Cardiac muscle cell (in vitro differentiated cells and primary cell): ENCODE measurements around the gene SLC2A1. TPM values are rescaled to one million over a fixed set of nuclear protein-coding genes. Genes with fewer than 3 reads are reported as not detected.

Experiments used
- DNase-seq, 2 donors: peaks; one replicate each; pipeline versions ENCODE4 v3.0.0 to v3.0.0-alpha.2; 2010 to 2017; ENCODE audit warnings: low read depth in 1 of 2, low spot score in 1 of 2
- H3K27ac ChIP-seq: fragments of 200-600 bp; sonication (generic); 2 replicates; pipeline ENCODE4 v1.5.1; 2016
- H3K27me3 ChIP-seq: fragments of 200-600 bp; sonication (generic); 2 replicates; pipeline ENCODE4 v1.6.0; 2016; ENCODE audit warnings: control low read depth
- H3K36me3 ChIP-seq: fragments of 200-600 bp; sonication (generic); 2 replicates; pipeline ENCODE4 v1.5.1; 2016; ENCODE audit warnings: control low read depth
- H3K4me1 ChIP-seq: fragments of 200-600 bp; sonication (generic); 2 replicates; pipeline ENCODE4 v1.8.1; 2017; ENCODE audit warnings: low read depth, mild to moderate bottlenecking, mixed run types
- H3K4me3 ChIP-seq: fragments of 200-600 bp; sonication (generic); 2 replicates; pipeline ENCODE4 v1.5.1; 2016; ENCODE audit warnings: mild to moderate bottlenecking
- H3K9me3 ChIP-seq: fragments of 200-600 bp; sonication (generic); 2 replicates; pipeline ENCODE4 v1.5.1; 2017; ENCODE audit warnings: low read depth, mild to moderate bottlenecking, control low read depth
- polyA plus RNA-seq: library from polyadenylated mRNA; unstranded; fragments of >200 nt; fragmentation: Nextera tagmentation; extraction: Ambion mirVana; gene quantifications from 2 replicates; pipeline ENCODE4 v1.2.1, GENCODE V29; 2016
- total RNA-seq: library from RNA; depleted of rRNA; stranded (reverse); fragments of >200 nt; gene quantifications from 2 replicates; pipeline ENCODE4 v1.2.3, GENCODE V29; 2016
- TF ChIP-seq, protein P1 (sequence below): IDR thresholded peaks from 2 replicates; pipeline ENCODE4 v1.5.1; 2012; ENCODE audit warnings: low read depth, mild to moderate bottlenecking, low read length

Gene SLC2A1
- total and polyA plus RNA-seq, 2 experiments from 2014 or later, result 243 to 714 TPM

DNA sequence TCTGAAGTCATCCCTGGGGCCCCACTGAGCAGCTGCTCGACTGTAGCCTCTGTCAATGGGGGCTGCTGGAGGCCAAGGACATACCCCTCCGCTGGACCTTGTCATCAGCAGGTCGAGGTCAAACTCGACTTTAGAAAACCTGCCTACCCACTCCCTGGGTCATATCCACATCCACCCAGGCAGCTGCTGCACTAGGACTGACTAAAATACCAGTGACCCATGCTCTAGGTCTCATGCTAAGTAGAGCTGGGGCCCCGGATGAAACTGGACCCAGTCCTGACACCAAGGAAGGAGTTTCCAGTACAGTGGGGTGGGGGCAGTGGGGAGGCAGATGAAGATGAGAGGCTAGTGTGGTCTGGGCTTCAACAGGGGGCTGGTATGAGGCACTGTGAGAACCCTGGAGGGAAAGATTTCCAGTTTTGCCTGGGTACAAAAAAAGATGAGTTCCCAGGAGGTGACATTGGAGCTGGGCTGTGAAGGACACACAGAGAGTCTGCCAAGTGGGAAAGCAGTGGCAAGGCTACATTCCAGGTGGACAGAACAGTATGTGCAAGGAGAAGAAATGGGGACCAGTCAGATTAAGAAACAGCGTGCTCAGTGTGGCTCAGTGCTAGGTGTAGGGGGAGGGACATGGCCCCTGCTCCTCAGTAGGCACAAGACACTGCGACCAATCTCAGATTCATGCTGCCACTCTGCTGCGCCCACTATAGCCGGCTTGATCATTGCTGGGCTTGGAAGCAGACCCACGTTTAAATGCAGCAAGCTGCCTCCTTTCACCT lies 12.4 kb downstream of the SLC2A1 start:
- peaks cover 19% of the 10 kb centered on the region for H3K36me3 ChIP-seq
- H3K4me3 ChIP-seq, result no peak overlapping the region
- H3K4me1 ChIP-seq, result peaks cover 44% of the 10 kb centered on the region
- H3K27ac ChIP-seq, result peak overlapping the region; percentile 36
- TF ChIP-seq, protein P1, sequence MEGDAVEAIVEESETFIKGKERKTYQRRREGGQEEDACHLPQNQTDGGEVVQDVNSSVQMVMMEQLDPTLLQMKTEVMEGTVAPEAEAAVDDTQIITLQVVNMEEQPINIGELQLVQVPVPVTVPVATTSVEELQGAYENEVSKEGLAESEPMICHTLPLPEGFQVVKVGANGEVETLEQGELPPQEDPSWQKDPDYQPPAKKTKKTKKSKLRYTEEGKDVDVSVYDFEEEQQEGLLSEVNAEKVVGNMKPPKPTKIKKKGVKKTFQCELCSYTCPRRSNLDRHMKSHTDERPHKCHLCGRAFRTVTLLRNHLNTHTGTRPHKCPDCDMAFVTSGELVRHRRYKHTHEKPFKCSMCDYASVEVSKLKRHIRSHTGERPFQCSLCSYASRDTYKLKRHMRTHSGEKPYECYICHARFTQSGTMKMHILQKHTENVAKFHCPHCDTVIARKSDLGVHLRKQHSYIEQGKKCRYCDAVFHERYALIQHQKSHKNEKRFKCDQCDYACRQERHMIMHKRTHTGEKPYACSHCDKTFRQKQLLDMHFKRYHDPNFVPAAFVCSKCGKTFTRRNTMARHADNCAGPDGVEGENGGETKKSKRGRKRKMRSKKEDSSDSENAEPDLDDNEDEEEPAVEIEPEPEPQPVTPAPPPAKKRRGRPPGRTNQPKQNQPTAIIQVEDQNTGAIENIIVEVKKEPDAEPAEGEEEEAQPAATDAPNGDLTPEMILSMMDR, result no peak
- H3K27me3 ChIP-seq, result no peaks in the 10 kb centered on the region
- DNase-seq, result no peak
- H3K9me3 ChIP-seq, result no peaks in the 10 kb centered on the region

DNA sequence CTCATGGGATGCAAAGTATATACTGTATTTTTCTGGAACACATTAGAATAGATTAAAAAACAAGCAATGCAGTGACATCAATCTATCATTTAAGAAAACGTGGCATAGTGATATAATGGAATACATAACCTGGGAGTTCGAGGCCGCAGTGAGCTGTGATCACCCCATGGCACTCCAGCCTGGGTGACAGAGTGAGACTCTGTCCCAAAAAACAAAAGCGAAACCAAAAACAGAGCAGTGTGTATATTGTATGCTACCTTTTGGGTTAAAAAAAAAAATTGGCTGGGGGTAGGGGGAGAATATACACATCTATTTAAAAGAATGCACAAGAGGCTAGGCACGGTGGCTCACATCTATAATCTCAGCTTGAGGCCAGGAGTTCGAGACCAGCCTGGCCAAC lies 13.5 kb downstream of the SLC2A1 start:
- DNase-seq, result no peak
- Histone ChIP-seq H3K4me1 (peaks cover 48% of the 10 kb centered on the region), H3K27me3 (no peaks in the 10 kb centered on the region), H3K27ac (peak overlapping the region; percentile 4), H3K36me3 (peaks cover 30% of the 10 kb centered on the region), H3K9me3 (no peaks in the 10 kb centered on the region), H3K4me3 (no peak overlapping the region)
- TF ChIP-seq, protein P1, result no peak

DNA sequence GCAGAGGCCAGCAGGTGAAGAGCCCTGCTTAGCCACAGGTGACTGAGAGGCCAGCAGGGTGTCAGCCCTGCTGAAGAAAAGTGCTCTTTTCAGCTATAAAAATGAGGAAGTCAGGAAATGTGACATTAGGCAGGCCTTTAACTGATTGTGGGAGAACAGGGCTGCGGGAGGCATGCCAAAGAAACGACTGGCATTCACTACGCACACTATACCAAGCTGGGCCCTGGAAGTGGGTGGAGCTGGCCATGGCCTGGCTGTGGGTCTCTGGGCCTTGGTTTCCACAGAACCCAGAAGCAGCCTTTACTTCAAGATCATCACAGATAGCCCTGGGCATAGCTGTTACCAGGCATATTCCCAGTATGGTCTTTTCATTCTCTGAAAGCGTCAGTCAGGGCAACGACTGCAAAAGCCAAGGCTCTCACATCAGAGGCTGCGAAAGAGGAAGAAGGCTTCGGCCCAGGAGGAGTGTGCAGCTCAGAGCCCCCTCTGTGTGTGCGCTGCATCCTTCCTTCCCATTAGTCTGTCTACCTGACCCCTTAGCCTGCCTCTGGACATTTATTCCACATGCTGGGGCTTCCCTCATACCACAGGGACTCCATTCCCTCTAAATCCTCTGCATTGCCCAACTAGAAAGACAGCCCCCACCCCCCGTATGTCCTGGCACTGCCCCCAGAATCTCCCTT lies 14.3 kb downstream of the SLC2A1 start:
- Histone ChIP-seq H3K4me1 (peaks cover 43% of the 10 kb centered on the region), H3K4me3 (no peak overlapping the region), H3K27me3 (no peaks in the 10 kb centered on the region), H3K27ac (peak overlapping the region; percentile 4), H3K9me3 (no peaks in the 10 kb centered on the region), H3K36me3 (peaks cover 32% of the 10 kb centered on the region)
- TF ChIP-seq, protein P1, result no peak
- no peak for DNase-seq

DNA sequence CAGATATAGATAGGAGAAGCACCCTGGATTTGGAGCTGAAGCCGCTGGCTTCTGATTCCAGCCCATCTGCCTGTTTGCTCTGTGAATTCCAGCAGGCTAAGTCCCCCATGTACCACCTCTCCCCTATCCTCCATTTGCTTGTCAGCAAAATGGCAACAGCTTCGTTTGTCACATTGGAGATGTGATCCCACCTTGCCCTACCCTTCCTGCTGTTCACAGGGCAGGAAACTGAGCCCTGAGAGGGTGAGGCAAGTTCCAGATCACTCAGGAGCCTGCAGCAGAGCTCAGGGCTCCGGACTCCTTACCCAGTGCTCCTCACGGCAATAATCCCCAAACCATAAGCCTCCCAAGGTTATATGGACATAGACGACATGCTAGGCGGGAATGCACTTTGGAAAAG lies 14.9 kb downstream of the SLC2A1 start:
- Histone ChIP-seq H3K27ac (no peak overlapping the region), H3K4me1 (peaks cover 38% of the 10 kb centered on the region)

DNA sequence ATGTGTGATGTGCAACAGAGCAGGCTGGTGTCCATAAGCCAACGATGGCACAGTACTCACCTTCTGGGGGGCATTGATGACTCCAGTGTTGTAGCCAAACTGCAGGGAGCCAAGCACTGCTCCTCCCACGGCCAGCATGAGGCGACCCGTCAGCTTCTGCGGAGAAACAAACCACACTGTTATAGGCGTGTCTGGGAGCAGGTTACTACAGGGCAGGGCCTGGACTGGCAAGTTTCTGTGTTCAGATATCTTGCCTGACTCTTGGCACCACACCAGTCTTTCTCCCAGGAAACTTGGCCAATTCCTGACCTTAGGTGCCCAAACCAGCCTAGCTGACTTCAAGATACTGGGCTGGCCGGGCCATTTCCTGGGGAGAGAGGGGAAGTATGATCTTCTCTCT lies 15.5 kb downstream of the SLC2A1 start:
- Histone ChIP-seq H3K4me1 (peaks cover 35% of the 10 kb centered on the region), H3K27me3 (no peaks in the 10 kb centered on the region), H3K4me3 (no peak overlapping the region), H3K27ac (no peak overlapping the region), H3K36me3 (peaks cover 35% of the 10 kb centered on the region), H3K9me3 (no peaks in the 10 kb centered on the region)
- TF ChIP-seq, protein P1, result no peak
- peak in 1 of 2 donors; percentile 31 for DNase-seq

More for the DNA sequence above, 14.9 kb downstream of the SLC2A1 start:
- no peak for DNase-seq
- Histone ChIP-seq H3K36me3 (peaks cover 32% of the 10 kb centered on the region), H3K27me3 (no peaks in the 10 kb centered on the region), H3K4me3 (no peak overlapping the region), H3K9me3 (no peaks in the 10 kb centered on the region)
- TF ChIP-seq, protein P1, result no peak
